H1 (cell line): Measurements from ENCODE around the gene PPP1R12A. TPM values are rescaled to one million over a fixed set of nuclear protein-coding genes. Genes with fewer than 3 reads are reported as not detected.

ENCODE experiments used
- CTCF ChIA-PET: fragments of 300-600 bp; sonication (Branson Sonifier 250); formaldehyde crosslinking; loops from one replicate; lab custom pipeline; 2021; ENCODE audit not compliant: partially characterized antibody; lab: Charles Lee
- POLR2A ChIA-PET: fragments of 300-600 bp; sonication (Branson Sonifier 250); formaldehyde crosslinking; loops from one replicate; lab custom pipeline; 2021; ENCODE audit warnings: inconsistent platforms; ENCODE audit not compliant: partially characterized antibody; lab: Charles Lee
- DNase-seq, 2 experiments: peaks; one replicate each; pipeline versions ENCODE4 v3.0.0 to v3.0.0-alpha.2; 2010 to 2022; ENCODE audit warnings: low spot score in 2 of 2, low read depth in 1 of 2, mixed read lengths in 1 of 2
- FAIRE-seq: peaks from 2 replicates; lab custom pipeline; 2011; peaks lifted over from hg19 to GRCh38; lab: Jason Lieb, UNC
- H2AFZ ChIP-seq: 2 replicates; pipeline ENCODE4 v1.8.1; 2012; ENCODE audit warnings: low read length, inconsistent platforms
- H2AK5ac ChIP-seq: 2 replicates; pipeline ENCODE4 v1.6.1; 2013; ENCODE audit warnings: low read depth, low read length
- H2BK120ac ChIP-seq: replicated peaks from 2 replicates; pipeline ENCODE3; 2013; ENCODE audit warnings: low read depth, low read length, inconsistent platforms
- H2BK12ac ChIP-seq: 2 replicates; pipeline ENCODE4 v1.6.1; 2013; ENCODE audit warnings: low read depth, low read length
- H2BK15ac ChIP-seq: 2 replicates; pipeline ENCODE4 v1.6.1; 2013; ENCODE audit warnings: low read length
- H2BK20ac ChIP-seq: 2 replicates; pipeline ENCODE4 v1.6.1; 2013; ENCODE audit warnings: low read length
- H2BK5ac ChIP-seq: 2 replicates; pipeline ENCODE4 v1.6.1; 2013; ENCODE audit warnings: low read depth, low read length
- H3K14ac ChIP-seq: 2 replicates; pipeline ENCODE4 v1.6.1; 2013; ENCODE audit warnings: inconsistent platforms; ENCODE audit not compliant: insufficient read length
- H3K18ac ChIP-seq: 2 replicates; pipeline ENCODE4 v1.6.1; 2013; ENCODE audit warnings: low read length; ENCODE audit errors: extremely low read depth
- H3K23ac ChIP-seq: 2 replicates; pipeline ENCODE4 v1.6.1; 2013; ENCODE audit warnings: inconsistent platforms; ENCODE audit not compliant: insufficient read length
- H3K23me2 ChIP-seq: 2 replicates; pipeline ENCODE4 v1.6.1; 2013; ENCODE audit warnings: low read depth, low read length
- H3K27ac ChIP-seq: 2 replicates; pipeline ENCODE4 v1.6.1; 2011; ENCODE audit warnings: low read depth, low read length, inconsistent platforms
- H3K27me3 ChIP-seq, 4 experiments: replicated peaks in 1 of 4; 1 replicate in 1 of 4; 2 replicates in 3 of 4; pipeline versions ENCODE4 v1.6.1 to v1.8.1; 2011 to 2013; ENCODE audit warnings: low read length in 3 of 4, mild to moderate bottlenecking in 3 of 4, inconsistent platforms in 2 of 4, mixed read lengths in 2 of 4, moderate library complexity in 1 of 4; ENCODE audit not compliant: control insufficient read depth in 3 of 4, insufficient read depth in 3 of 4; ENCODE audit errors: extremely low read depth in 1 of 4
- H3K36me3 ChIP-seq, 4 experiments: 2 replicates each; pipeline versions ENCODE4 v1.6.1 to v1.8.1; 2011 to 2013; ENCODE audit warnings: mild to moderate bottlenecking in 4 of 4, low read length in 3 of 4, moderate library complexity in 2 of 4, control low read depth in 1 of 4, inconsistent platforms in 1 of 4; ENCODE audit not compliant: insufficient read depth in 4 of 4, control insufficient read depth in 2 of 4
- H3K4ac ChIP-seq: replicated peaks from 2 replicates; pipeline ENCODE3; 2013; ENCODE audit warnings: low read length, low read depth, mixed read lengths, inconsistent platforms; ENCODE audit not compliant: insufficient read length
- H3K4me1 ChIP-seq, 4 experiments: replicated peaks in 1 of 4; 1 replicate in 1 of 4; 2 replicates in 3 of 4; pipeline versions ENCODE4 v1.6.1 to v1.8.1; 2011 to 2013; ENCODE audit warnings: low read length in 3 of 4, inconsistent platforms in 2 of 4, mixed read lengths in 1 of 4; ENCODE audit not compliant: insufficient read depth in 4 of 4, control insufficient read depth in 3 of 4
- H3K4me2 ChIP-seq, 2 experiments: 2 replicates each; pipeline versions ENCODE4 v1.6.1 to v1.8.1; 2011 to 2013; ENCODE audit warnings: low read depth in 2 of 2, low read length in 2 of 2, control low read depth in 1 of 2, inconsistent platforms in 1 of 2, mild to moderate bottlenecking in 1 of 2; ENCODE audit not compliant: insufficient read depth in 1 of 2
- H3K4me3 ChIP-seq, 4 experiments: fragments of 200-600, 300-600 bp in 1 of 4; sonication (generic), shearing (Covaris generic), sonication (Bioruptor Twin) in 1 of 4; 2 replicates each; pipeline versions ENCODE4 v1.5.1 to v1.8.1; 2011 to 2016; ENCODE audit warnings: low read length in 4 of 4, low read depth in 3 of 4, control low read depth in 2 of 4, inconsistent platforms in 2 of 4, mild to moderate bottlenecking in 2 of 4, mixed read lengths in 1 of 4, moderate library complexity in 1 of 4; ENCODE audit not compliant: insufficient read depth in 2 of 4; ENCODE audit errors: extremely low read depth in 1 of 4
- H3K56ac ChIP-seq: replicated peaks from 2 replicates; pipeline ENCODE3; 2013; ENCODE audit warnings: low read depth, mild to moderate bottlenecking, mixed read lengths, low read length, inconsistent platforms; ENCODE audit not compliant: insufficient read length
- H3K79me1 ChIP-seq: 2 replicates; pipeline ENCODE4 v1.6.1; 2013; ENCODE audit warnings: low read depth, low read length, control low read depth
- H3K79me2 ChIP-seq, 2 experiments: 2 replicates each; pipeline versions ENCODE4 v1.6.1 to v1.8.1; 2012 to 2013; ENCODE audit warnings: low read length in 2 of 2, mild to moderate bottlenecking in 2 of 2, inconsistent platforms in 1 of 2; ENCODE audit not compliant: insufficient read depth in 2 of 2, control insufficient read depth in 1 of 2
- H3K9ac ChIP-seq, 4 experiments: replicated peaks in 1 of 4; 1 replicate in 1 of 4; 2 replicates in 3 of 4; pipeline versions ENCODE4 v1.6.1 to v1.8.1; 2011 to 2013; ENCODE audit warnings: low read depth in 3 of 4, low read length in 3 of 4, control low read depth in 2 of 4, mild to moderate bottlenecking in 2 of 4, moderate library complexity in 2 of 4, inconsistent platforms in 1 of 4; ENCODE audit errors: extremely low read depth in 1 of 4
- H3K9me3 ChIP-seq, 2 experiments: 2 replicates each; pipeline versions ENCODE4 v1.6.1 to v1.8.1; 2012 to 2013; ENCODE audit warnings: mild to moderate bottlenecking in 2 of 2, moderate library complexity in 2 of 2, control low read depth in 1 of 2, inconsistent platforms in 1 of 2, low read depth in 1 of 2, low read length in 1 of 2, mixed read lengths in 1 of 2; ENCODE audit not compliant: insufficient read depth in 2 of 2
- H4K20me1 ChIP-seq, 2 experiments: replicated peaks in 1 of 2; 2 replicates each; pipeline versions ENCODE3 to v1.8.1; 2011 to 2013; ENCODE audit warnings: inconsistent platforms in 2 of 2, low read length in 2 of 2, mild to moderate bottlenecking in 1 of 2; ENCODE audit not compliant: insufficient read depth in 2 of 2, control insufficient read depth in 1 of 2
- H4K5ac ChIP-seq: 2 replicates; pipeline ENCODE4 v1.6.1; 2013; ENCODE audit warnings: low read length, low read depth, mixed read lengths, inconsistent platforms; ENCODE audit not compliant: insufficient read length
- H4K8ac ChIP-seq: 2 replicates; pipeline ENCODE4 v1.8.0; 2013; ENCODE audit warnings: mild to moderate bottlenecking, moderate library complexity, low read length, inconsistent platforms; ENCODE audit not compliant: insufficient read depth; ENCODE audit errors: extremely low read depth
- H4K91ac ChIP-seq: replicated peaks from 2 replicates; pipeline ENCODE3; 2013; ENCODE audit warnings: low read length, mixed read lengths, inconsistent platforms; ENCODE audit not compliant: insufficient read length
- EP300 ChIP-seq, 2 experiments: IDR thresholded peaks; 1 replicate in 1 of 2; 2 replicates in 1 of 2; pipeline ENCODE4 v1.6.1; 2011 to 2012; ENCODE audit warnings: low read depth in 2 of 2, low read length in 2 of 2, mild to moderate bottlenecking in 2 of 2, borderline replicate concordance in 1 of 2, inconsistent platforms in 1 of 2, moderate library complexity in 1 of 2
- KDM5A ChIP-seq: fragments of 200-600 bp; IDR thresholded peaks from 2 replicates; pipeline ENCODE4 v1.7.1; 2012; ENCODE audit warnings: mild to moderate bottlenecking, low read length, inconsistent platforms, mixed read lengths
- WGBS, 2 experiments: shearing (Covaris generic) in 1 of 2; methylation state at CpG; one replicate each; pipeline versions ENCODE4 v1.1.6 to v1.1.7; 2013 to 2015; ENCODE audit warnings: low lambda C conversion rate in 2 of 2, mixed read lengths in 2 of 2, inconsistent platforms in 1 of 2, low coverage in 1 of 2, missing lambda C conversion rate in 1 of 2; ENCODE audit not compliant: insufficient replicate concordance in 2 of 2, insufficient coverage in 1 of 2, insufficient read length in 1 of 2; ENCODE audit errors: extremely low coverage in 1 of 2, missing lambda C conversion rate in 1 of 2; 5-methylcytosine and 5-hydroxymethylcytosine counted together
- polyA plus RNA-seq, 7 experiments: library from polyadenylated mRNA; depleted of rRNA in 3 of 7; stranded (reverse) in 5 of 7; unstranded in 2 of 7; fragments of >200 nt in 5 of 7; fragments of 200-250 nt in 2 of 7; gene quantifications; 1 replicate in 5 of 7; 2 replicates in 1 of 7; 4 replicates in 1 of 7; pipeline versions ENCODE4 v1.2.1 to v1.2.3, GENCODE V29; 2011 to 2013; ENCODE audit warnings: missing spikeins in 2 of 7, mixed read lengths in 2 of 7
- total RNA-seq: library from RNA; stranded (reverse); fragmentation: NEBNext Ultra II Directional; extraction: Animal tissue kit (Norgen Biotek cat#: 25700); gene quantifications from 2 replicates; pipeline ENCODE4 v1.2.1, GENCODE V29; 2021

PPP1R12A gene
- total and polyA plus RNA-seq, 2 of the 8 experiments (the other 6 are each of a cell fraction or from before 2014, with no cell fraction given), result 14.7 to 81.5 TPM

GRCh38 chr12:79916826-79917225 lies 18.1 kb downstream of the PPP1R12A start:
- H2BK20ac ChIP-seq, result no peak overlapping the region
- H3K14ac ChIP-seq, result no peak overlapping the region
- 80% methylated on average over 2 of the region's 2 CpGs; no CpG with 5 or more reads in 1 of the 2 experiments for WGBS, 2 experiments
- no peak overlapping the region for H2BK5ac ChIP-seq
- no peak overlapping the region for H2AFZ ChIP-seq
- H4K20me1 ChIP-seq, result peaks cover 12 to 16% of the 10 kb centered on the region in 2 experiments
- no peaks in the 10 kb centered on the region for H3K79me1 ChIP-seq
- no peak overlapping the region for H3K4me2 ChIP-seq
- no peaks in the 10 kb centered on the region for H3K9me3 ChIP-seq
- FAIRE-seq (no peak), DNase-seq (no peak)
- H3K23ac ChIP-seq, result no peak overlapping the region
- no peaks in the 10 kb centered on the region for H3K36me3 ChIP-seq
- ChIA-PET POLR2A (no interaction called here), CTCF (interaction anchor here (1.2 to 1.3 kb wide), 2 partner anchors 11 to 31 kb away, joined by 3 read pairs; no protein-coding TSS in a partner anchor)
- no peak overlapping the region for H2BK120ac ChIP-seq
- peaks cover 9 to 96% of the 10 kb centered on the region in 2 experiments; a peak in 3 of 4 replicates for H3K79me2 ChIP-seq
- no peak overlapping the region for H3K9ac ChIP-seq
- no peak overlapping the region for H3K18ac ChIP-seq
- no peak overlapping the region for H4K8ac ChIP-seq
- no peak overlapping the region for H4K91ac ChIP-seq
- no peak overlapping the region for H3K27ac ChIP-seq
- H3K27me3 ChIP-seq, result no peaks in the 10 kb centered on the region
- H2BK15ac ChIP-seq, result no peak overlapping the region
- H3K23me2 ChIP-seq, result no peaks in the 10 kb centered on the region; the same call in 1 of the 2 replicates
- no peak overlapping the region for H3K4ac ChIP-seq
- H2AK5ac ChIP-seq, result no peak overlapping the region
- H3K56ac ChIP-seq, result no peak overlapping the region
- peaks cover 0 to 2% (median under 1%) of the 10 kb centered on the region in 4 experiments; a peak in 3 of 7 replicates for H3K4me1 ChIP-seq
- no peak overlapping the region for H4K5ac ChIP-seq
- no peak overlapping the region for H3K4me3 ChIP-seq
- no peak overlapping the region for H2BK12ac ChIP-seq
- TF ChIP-seq EP300 (IDR thresholded peaks at IDR 0.05; ENCODE audit: borderline replicate concordance in 1 of 2, low read depth in 2 of 2, low read length in 2 of 2) (no peak), KDM5A (no peak)
